Measurements from ENCODE around the gene R3HCC1L. TPM values are rescaled to one million over a fixed set of nuclear protein-coding genes. Genes with fewer than 3 reads are reported as not detected.
"Not testable (repeated sequence)": the region's sequence is repeated elsewhere in the genome, so short reads cannot be mapped to it uniquely, and the experiment has no call there.

R3HCC1L gene
- polyA plus RNA-seq, 6 donors from 2014 or later: 7.5 to 21.6 (median 14.0) TPM

DNA sequence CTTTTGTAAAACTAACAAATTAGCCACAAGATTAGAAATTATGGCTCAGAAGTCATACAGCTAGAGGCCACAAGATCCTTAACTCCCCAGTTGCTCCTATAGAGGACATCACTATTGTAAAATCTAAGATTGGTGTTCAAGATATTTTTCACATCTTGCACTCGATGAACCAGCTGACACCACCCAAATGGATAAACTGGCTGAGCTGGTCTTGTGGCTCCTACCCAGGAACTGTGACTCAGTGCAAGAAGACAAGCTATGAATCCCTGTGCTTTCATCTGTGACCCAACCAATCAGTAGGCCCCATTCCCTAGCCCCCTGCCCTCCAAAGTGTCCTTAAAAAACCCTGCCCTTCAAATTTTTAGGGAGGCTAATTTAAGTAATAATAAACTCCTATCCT lies 27.9 kb upstream of the R3HCC1L start:
- Mint-ChIP-seq H3K27ac (no peak overlapping the region), H3K27me3 (peaks cover 15 to 42% (median 28%) of the 10 kb centered on the region in 3 donors), H3K36me3 (no peaks in the 10 kb centered on the region), H3K4me3 (no peak overlapping the region), H3K9me3 (peaks cover 0 to 7% (median 0%) of the 10 kb centered on the region in 7 donors), H3K4me1 (no peaks in the 10 kb centered on the region)
- DNase-seq (no peak), ATAC-seq (ENCODE audit: low read depth in 2 of 2) (no peak)

- Mint-ChIP-seq H3K4me1 (no peaks in the 10 kb centered on the region), H3K4me3 (no peak overlapping the region), H3K36me3 (no peaks in the 10 kb centered on the region), H3K27me3 (peaks cover 21 to 49% (median 28%) of the 10 kb centered on the region in 3 donors), H3K27ac (no peak overlapping the region), H3K9me3 (peaks cover 0 to 7% (median 0%) of the 10 kb centered on the region in 7 donors)
- DNase-seq: no peak
- no peak for ATAC-seq (ENCODE audit: low read depth in 2 of 2)
Observed at GRCh38 chr10:98107644-98108430, 26.6 kb upstream of the R3HCC1L start.

GRCh38 chr10:98110356-98110755 lies 24.1 kb upstream of the R3HCC1L start:
- no peak for DNase-seq
- Mint-ChIP-seq H3K4me1 (no peaks in the 10 kb centered on the region), H3K4me3 (no peak overlapping the region), H3K36me3 (no peaks in the 10 kb centered on the region), H3K27me3 (peaks cover 34 to 59% (median 40%) of the 10 kb centered on the region in 3 donors), H3K9me3 (peaks cover 0 to 7% (median 0%) of the 10 kb centered on the region in 7 donors), H3K27ac (peak overlapping the region in 1 of 6 donors; percentile 30)
- ATAC-seq (ENCODE audit: low read depth in 2 of 2): no peak

DNA sequence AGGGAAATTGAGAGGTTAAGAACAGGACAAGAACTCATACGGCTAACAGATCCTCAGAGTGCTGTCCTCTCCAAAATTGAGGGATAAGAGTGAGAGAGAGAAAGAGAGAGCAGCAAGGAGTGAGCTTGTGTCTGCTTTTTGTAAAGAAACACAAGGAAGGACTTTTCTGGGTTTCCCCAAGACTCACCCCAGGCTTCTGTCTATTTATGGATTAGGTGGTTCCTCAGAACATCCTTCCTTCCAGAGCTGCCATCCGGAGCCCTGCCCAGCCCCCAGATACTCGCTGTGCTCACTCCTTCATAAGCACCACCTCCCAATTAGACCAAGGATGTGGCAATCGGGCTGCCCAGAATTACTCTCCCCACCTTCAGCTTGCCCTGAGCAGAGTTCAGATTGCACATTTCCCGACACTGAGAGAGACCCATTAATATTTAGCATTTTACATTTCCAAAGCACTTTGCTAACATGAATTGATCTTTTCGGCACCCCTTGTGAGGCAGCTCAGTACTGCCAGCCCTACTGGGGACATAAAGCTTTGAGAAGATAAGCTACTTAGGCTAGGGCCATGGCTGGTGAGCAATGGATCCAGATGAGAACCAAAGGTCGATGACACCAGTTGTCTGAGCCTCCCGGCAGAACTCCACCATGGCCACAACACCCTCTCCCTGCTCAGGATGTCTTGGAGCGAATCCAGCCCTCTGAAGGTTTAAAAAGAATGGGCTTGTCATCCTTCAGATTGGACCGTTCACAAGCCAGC lies 19.2 kb upstream of the R3HCC1L start:
- Mint-ChIP-seq H3K4me3 (no peak overlapping the region), H3K4me1 (no peaks in the 10 kb centered on the region), H3K9me3 (peaks cover 4 to 13% (median 6%) of the 10 kb centered on the region in 7 donors), H3K36me3 (peaks cover 0 to 12% of the 10 kb centered on the region in 2 donors), H3K27me3 (peaks cover 33 to 75% (median 64%) of the 10 kb centered on the region in 3 donors), H3K27ac (no peak overlapping the region)
- no peak for DNase-seq
- no peak for ATAC-seq (ENCODE audit: low read depth in 2 of 2)

DNA sequence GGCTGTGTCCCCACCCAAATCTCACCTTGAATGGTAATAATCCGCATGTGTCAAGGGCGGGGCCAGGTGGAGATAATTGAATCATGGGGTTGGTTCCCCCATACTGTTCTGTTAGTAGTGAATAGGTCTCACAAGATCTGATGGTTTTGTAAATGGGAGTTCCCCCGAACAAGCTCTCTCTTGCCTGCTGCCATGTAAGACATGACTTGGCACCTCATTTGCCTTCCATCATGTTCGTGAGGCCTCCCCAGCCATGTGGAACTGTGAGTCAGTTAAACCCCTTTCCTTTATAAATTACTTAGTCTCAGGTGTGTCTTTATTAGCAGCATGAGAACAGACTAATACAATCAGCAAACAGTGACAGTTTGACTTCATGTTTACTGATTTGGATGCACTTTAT lies 14.6 kb upstream of the R3HCC1L start:
- H3K4me3 Mint-ChIP-seq: no peak overlapping the region
- peaks cover 6 to 75% (median 59%) of the 10 kb centered on the region in 3 donors for H3K27me3 Mint-ChIP-seq
- ATAC-seq (ENCODE audit: low read depth in 2 of 2): no peak
- no peaks in the 10 kb centered on the region for H3K4me1 Mint-ChIP-seq
- peaks cover 0 to 33% of the 10 kb centered on the region in 2 donors for H3K36me3 Mint-ChIP-seq
- DNase-seq: no peak
- peaks cover 10 to 47% (median 34%) of the 10 kb centered on the region in 7 donors for H3K9me3 Mint-ChIP-seq
- H3K27ac Mint-ChIP-seq: no peak overlapping the region

GRCh38 chr10:98125940-98126631 lies 8.4 kb upstream of the R3HCC1L start:
- Mint-ChIP-seq H3K4me1 (no peaks in the 10 kb centered on the region), H3K36me3 (peaks cover 0 to 29% of the 10 kb centered on the region in 2 donors), H3K4me3 (no peak overlapping the region), H3K27me3 (peaks cover 12 to 41% (median 31%) of the 10 kb centered on the region in 3 donors), H3K27ac (no peak overlapping the region), H3K9me3 (peaks cover 6 to 40% (median 27%) of the 10 kb centered on the region in 7 donors)
- ATAC-seq (ENCODE audit: low read depth in 2 of 2): no peak
- DNase-seq: no peak

- H3K36me3 Mint-ChIP-seq: peaks cover 4 to 11% of the 10 kb centered on the region in 2 donors
Observed at GRCh38 chr10:98128802-98129201, 5.7 kb upstream of the R3HCC1L start.

DNA sequence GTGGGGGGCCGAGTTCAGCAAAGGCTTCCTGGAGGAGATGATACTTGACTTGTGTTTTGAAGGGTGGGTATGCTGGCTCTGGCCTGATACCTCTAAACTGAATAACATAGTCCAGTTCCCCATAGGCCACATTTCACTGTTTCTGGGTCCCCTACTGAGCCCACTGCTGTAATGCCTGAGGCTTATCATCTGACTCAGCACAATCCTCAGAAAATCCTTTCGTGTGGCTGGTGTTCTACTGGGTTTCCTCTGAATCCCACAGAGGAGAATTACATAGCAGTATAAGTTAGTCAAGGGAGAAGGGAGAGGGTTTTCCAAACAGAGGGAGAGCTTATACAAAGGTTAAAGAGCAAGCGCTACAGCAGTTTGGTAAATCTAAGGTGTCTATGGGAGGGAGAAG lies 2.8 kb upstream of the R3HCC1L start:
- Mint-ChIP-seq H3K36me3 (peaks cover 4% of the 10 kb centered on the region in 2 donors), H3K27me3 (peaks cover 0 to 10% (median 0%) of the 10 kb centered on the region in 3 donors), H3K27ac (peak overlapping the region in 4 of 6 donors; percentile 2 to 47 (median 22)), H3K4me1 (peaks cover 26 to 45% (median 34%) of the 10 kb centered on the region in 3 donors), H3K9me3 (peaks cover 2 to 13% (median 6%) of the 10 kb centered on the region in 7 donors), H3K4me3 (peak overlapping the region in 1 of 8 donors; percentile 62)
- ATAC-seq (ENCODE audit: low read depth in 2 of 2) (no peak), DNase-seq (no peak)

More at GRCh38 chr10:98128802-98129201, 5.7 kb upstream of the R3HCC1L start:
- H3K27me3 Mint-ChIP-seq: peaks cover 12 to 20% (median 17%) of the 10 kb centered on the region in 3 donors
- no peak overlapping the region for H3K27ac Mint-ChIP-seq
- H3K9me3 Mint-ChIP-seq: peaks cover 0 to 24% (median 10%) of the 10 kb centered on the region in 7 donors
- H3K4me1 Mint-ChIP-seq: peaks cover 12 to 20% (median 13%) of the 10 kb centered on the region in 3 donors
- DNase-seq: no peak
- H3K4me3 Mint-ChIP-seq: no peak overlapping the region
- no peak for ATAC-seq (ENCODE audit: low read depth in 2 of 2)

GRCh38 chr10:98133075-98133752 lies 1.2 kb upstream of the R3HCC1L start:
- H3K27ac Mint-ChIP-seq: peak overlapping the region; percentile 78 to 99 (median 98)
- H3K36me3 Mint-ChIP-seq, H3K27me3 Mint-ChIP-seq: not testable (repeated sequence)
- H3K4me3 Mint-ChIP-seq: peak overlapping the region; percentile 54 to 96 (median 92)
- H3K4me1 Mint-ChIP-seq: peaks cover 29 to 52% (median 34%) of the 10 kb centered on the region in 3 donors
- DNase-seq (peak; percentile 81), ATAC-seq (ENCODE audit: low read depth in 2 of 2) (peak; percentile 25 to 40)
- H3K9me3 Mint-ChIP-seq: peaks cover 2 to 13% (median 6%) of the 10 kb centered on the region in 7 donors

- ATAC-seq (ENCODE audit: low read depth in 2 of 2) (no peak), DNase-seq (no peak)
- Mint-ChIP-seq H3K27ac (peak overlapping the region; percentile 96 to 99 (median 99)), H3K36me3 (peaks cover 0 to 4% of the 10 kb centered on the region in 2 donors), H3K9me3 (peaks cover 2 to 13% (median 6%) of the 10 kb centered on the region in 7 donors), H3K4me1 (peaks cover 29 to 59% (median 34%) of the 10 kb centered on the region in 3 donors), H3K4me3 (peak overlapping the region; percentile 86 to 98 (median 95)), H3K27me3 (peaks cover 0 to 3% (median 0%) of the 10 kb centered on the region in 3 donors)
Observed at GRCh38 chr10:98134117-98134430, 383 bp upstream of the R3HCC1L start.

DNA sequence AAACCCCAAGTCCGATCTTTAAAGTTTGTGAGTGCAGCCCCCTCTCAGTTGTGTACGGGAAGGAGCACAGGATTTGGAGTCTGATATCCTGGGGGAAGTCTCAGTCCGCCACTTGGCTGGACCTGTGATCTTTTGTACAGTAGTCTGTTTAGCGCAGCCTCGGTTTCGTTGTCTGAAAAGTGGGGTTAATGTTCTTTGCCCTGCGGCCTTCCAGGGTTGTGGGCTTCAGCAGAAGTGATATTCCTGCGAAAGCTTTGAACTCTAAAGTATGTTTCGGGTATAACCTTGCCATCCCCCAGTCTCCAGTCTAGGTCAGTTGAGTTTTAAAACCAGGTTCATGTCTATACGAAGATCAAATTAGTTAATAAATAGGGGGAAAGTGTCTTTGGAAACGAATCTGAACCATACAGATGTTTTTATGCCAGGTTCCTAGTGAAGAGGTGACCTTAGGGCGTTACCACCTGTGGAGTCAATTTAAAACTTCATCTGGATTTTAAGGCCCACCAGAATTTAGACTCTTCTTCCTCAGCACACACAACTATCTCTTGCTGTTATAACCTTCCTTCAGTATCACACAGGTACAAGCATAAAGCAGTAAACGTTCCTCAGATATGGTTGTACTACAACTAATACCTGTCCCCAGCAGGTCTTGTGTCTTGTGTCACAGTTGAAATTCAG lies 904 bp downstream of the R3HCC1L start:
- Mint-ChIP-seq H3K36me3 (peaks cover 0 to 4% of the 10 kb centered on the region in 2 donors), H3K4me3 (peak overlapping the region; percentile 86 to 98 (median 95)), H3K9me3 (peaks cover 2 to 13% (median 6%) of the 10 kb centered on the region in 7 donors), H3K27me3 (no peaks in the 10 kb centered on the region), H3K4me1 (peaks cover 36 to 67% (median 45%) of the 10 kb centered on the region in 3 donors), H3K27ac (peak overlapping the region; percentile 73 to 99 (median 98))
- DNase-seq (no peak), ATAC-seq (ENCODE audit: low read depth in 2 of 2) (no peak)

- H3K36me3 Mint-ChIP-seq; H3K27ac Mint-ChIP-seq; H3K27me3 Mint-ChIP-seq; DNase-seq; ATAC-seq (ENCODE audit: low read depth in 2 of 2): not testable (repeated sequence)
- Mint-ChIP-seq H3K4me3 (peak overlapping the region in 3 of 8 donors; percentile 15 to 75 (median 67)), H3K9me3 (peaks cover 2 to 13% (median 4%) of the 10 kb centered on the region in 7 donors), H3K4me1 (peaks cover 46 to 74% (median 57%) of the 10 kb centered on the region in 3 donors)
Observed at GRCh38 chr10:98136775-98137174, 2.3 kb downstream of the R3HCC1L start.
